ENCODE data around the gene SCYL1.
A peak's percentile ranks its signal among the peaks of the same experiment; 100 is the strongest.

Gene SCYL1

DNA sequence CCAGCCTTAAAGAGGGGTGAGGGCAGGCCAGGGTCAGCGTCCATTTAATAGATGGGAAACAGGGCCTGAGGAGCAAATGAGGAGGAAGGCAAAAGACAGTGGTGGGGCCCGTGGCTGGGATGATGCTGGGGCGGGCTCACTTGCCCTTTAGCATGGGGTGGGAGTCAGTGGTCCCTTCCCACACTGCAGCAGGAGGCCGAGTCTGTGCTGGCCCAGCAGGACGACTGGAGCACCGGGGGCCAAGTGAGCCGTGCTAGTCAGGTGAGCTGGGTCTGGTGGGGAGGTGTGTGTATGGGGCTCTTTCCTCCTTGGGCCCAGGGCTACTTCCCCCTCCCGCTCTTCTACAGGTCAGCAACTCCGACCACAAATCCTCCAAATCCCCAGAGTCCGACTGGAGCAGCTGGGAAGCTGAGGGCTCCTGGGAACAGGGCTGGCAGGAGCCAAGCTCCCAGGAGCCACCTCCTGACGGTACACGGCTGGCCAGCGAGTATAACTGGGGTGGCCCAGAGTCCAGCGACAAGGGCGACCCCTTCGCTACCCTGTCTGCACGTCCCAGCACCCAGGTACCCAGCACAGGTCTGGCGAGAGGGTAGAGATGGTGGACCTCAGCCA is 12.8 kb downstream of the SCYL1 start:
- DNase-seq = no peak

DNA sequence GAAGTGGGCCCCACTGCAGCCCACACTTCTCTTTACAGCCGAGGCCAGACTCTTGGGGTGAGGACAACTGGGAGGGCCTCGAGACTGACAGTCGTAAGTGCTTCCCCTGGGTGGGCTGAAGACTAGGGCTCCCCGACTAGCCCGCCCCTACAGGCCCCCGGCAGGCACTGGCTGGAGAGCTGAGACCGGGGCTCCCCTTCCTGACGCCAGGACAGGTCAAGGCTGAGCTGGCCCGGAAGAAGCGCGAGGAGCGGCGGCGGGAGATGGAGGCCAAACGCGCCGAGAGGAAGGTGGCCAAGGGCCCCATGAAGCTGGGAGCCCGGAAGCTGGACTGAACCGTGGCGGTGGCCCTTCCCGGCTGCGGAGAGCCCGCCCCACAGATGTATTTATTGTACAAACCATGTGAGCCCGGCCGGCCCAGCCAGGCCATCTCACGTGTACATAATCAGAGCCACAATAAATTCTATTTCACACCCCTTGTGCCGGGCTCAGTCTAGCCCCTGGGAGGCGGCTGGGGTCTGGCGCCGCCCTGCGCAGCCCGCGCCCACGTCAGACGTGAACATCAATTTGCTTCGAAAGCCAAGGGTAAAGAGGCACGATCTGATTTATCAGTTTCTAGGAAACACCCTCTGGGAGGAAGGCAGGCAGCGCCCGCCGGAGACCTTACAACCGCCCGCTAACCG is 13.5 kb downstream of the SCYL1 start:
- DNase-seq = no peak

DNA sequence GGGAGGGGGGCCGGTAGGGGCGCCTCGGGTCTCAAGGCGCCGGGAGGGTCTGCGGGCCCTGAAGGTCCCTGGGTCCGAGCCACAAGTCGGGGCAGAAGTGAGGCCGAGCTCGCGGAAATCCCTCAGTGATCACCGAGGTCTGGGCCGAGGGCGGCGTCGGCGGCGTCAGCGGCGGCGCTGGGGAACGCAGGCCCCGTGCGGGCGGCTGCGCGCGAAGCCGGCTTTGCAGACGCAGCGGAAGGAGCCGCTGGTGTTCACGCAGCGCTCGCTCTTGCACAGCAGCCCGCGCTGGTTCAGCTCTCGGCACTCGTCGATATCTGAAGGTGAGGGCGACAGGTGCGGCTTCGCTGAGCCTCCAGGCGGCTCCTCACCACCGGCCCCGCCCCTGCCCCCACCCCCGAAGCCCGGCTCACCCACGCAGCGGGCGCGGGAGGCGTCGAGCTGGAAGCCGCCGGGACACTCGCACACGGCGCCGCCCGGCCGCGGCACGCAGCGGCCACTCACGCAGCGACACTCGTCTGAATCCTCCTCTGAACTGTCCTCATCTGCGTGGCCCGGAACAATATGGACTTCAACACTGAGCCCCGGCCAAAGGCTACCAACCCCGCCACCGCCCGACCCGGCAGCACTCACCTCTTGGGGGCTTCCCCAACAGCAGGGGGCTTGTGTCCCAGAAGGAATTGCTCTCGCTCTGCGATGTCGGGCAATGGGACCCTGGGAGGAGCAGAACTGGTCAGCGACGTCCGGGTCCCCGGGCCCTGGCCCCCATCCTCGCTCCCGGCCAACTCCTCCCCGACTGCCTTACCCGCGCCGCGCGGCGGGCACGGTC is 14.2 kb downstream of the SCYL1 start:
- no peak for DNase-seq

DNA sequence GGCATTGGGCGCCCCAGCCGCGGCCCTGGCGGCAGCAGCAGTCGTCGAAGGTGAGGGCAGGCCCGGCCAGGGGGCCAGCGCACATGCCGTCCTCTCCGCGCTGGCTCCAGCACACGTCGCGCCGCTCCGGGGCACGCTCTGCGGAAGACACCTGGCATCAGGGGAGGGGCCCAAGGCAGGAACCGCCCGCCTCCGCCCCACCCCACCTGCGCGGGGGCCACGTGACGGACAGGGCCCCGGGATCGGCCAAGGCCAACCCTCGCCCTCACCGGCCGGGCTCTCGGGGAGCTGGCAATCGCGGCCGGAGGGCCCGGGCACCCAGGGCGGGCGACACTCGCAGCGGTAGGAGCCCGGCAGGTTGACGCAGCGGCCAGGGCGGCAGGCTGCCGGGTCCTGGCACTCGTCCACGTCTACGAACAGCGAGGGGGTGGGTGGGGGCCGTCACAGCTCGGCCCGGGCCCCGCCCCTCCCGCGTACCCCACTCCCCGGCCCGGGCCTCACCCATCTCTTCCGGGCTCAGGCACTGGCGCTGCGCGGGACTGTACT is 14.9 kb downstream of the SCYL1 start:
- no peak for DNase-seq

DNA sequence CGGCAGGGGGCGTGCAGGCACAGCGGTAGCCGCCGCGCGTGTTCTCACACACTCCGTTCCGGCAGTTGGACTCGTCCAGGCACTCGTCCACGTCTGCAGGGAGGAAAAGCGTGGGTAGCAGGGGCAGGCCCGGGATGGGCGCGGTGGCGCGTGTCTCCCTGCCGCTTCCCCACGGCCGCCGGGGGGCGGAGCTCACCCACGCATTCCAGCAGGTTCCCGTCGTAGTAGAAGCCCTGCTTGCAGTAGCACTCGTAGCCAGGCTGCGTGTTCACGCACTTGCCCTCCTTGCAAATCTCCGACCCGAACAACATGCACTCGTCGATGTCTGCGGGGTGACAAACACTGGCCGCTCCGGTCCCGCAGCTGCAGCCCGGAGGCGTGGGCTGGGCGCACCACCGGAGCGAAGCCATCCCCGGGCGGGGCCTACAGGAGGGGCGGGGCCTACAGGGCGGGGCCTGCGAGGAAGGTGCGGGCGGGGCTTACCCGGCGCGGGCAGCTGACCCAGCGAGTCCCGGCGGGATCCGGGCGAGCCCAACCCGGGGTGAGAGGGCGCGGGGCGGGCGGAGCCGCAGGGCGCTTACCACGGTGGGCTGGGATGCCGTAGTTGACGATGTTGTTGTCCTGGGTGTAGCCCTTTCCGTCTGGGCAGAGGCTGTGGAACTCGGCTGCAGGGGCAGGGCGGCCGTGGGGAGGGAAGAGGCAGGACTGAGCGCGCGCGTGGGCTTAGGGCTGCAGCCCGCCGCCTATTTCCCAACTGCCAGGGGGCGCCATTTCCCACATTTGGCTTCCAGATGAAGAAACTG is 15.6 kb downstream of the SCYL1 start:
- peak; percentile 91 for DNase-seq

DNA sequence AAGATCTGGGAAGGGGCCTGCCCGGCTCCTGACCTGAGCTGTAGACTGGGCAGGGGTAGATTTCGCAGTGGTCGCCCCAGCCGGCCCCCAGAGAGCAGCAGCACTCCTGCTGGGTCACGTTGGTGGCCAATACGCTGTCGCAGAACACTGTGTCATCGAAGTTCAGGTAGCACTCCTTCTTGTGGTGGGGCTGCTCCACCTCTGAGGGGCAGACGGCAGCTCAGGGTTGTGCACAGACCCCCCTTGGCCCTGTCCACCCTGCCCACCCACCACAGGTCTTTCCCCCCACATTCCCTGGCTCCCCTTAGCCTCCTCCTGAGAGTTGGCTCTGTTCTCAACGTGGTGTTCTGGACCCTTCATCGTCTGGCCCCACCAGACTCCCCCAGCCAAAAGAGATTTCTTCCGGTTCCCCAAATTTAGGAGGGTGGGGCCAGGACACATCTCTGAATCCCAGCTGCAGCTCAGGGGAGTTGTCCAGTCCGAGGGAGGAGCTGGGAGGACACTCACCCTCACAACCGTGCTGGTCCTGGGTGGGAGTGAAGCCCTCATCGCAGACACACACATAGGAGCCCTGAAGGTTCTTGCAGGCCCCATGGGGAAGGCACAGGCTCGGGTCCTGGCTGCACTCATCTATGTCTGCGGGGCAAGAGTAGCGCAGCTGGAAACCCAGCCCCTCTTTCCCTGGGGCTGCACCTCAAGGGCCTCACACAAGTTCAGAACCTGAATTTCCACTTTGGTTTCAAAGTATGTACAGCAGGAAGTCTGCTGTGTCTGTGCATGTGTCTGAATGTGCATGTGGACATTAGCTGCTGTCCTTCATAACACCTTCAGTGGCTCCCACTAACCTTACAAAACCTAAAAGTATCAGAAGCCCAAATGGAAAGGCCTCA is 16.5 kb downstream of the SCYL1 start:
- no peak for DNase-seq

DNA sequence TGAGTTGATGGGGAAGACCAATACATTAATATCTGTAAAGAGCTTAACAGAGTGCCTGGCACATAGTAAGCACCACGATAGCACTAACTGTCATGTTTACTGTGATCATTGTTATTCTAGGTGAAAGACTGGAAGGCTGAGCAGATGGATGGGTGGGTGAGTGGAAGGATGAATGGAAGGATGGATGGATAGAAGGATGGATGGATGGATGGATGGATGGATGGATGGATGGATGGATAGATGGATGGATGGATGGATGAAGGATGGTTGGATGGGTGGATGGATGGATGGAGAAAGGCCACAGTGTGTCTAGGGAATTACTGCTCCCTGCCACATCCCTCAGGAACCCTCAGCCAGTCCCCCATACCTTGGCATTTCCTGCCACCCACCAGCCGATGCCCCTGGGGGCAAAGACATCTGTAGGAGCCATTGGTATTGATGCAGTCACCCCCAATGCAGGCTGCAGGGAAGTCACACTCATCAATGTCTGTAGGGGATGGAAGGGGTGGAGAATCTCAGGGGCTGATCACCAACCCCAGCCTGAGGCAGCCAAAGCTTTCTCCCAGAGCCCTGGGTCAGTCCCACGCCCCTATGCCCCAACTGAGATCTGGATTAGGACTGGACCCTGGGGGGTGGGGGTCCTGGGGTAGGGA is 18.0 kb downstream of the SCYL1 start:
- DNase-seq = no peak

DNA sequence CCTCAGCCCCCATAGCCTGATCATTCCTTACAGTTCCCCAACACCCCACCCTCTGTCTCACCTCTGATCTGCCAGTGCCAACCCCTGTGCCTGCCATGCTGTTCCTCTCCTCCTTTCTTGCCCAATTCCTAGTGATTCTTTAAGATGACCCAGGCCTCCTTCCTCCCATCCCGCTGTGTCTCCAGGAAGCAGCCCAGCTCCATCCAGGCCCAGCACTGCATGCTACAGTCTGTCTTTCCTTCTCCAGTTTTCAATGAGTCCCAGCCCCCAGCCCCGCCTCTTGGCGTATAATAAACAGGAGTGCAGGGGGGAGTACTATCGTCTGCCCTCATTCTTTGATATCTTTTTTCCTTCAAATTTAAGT is 21.0 kb downstream of the SCYL1 start:
- no peak for DNase-seq

DNA sequence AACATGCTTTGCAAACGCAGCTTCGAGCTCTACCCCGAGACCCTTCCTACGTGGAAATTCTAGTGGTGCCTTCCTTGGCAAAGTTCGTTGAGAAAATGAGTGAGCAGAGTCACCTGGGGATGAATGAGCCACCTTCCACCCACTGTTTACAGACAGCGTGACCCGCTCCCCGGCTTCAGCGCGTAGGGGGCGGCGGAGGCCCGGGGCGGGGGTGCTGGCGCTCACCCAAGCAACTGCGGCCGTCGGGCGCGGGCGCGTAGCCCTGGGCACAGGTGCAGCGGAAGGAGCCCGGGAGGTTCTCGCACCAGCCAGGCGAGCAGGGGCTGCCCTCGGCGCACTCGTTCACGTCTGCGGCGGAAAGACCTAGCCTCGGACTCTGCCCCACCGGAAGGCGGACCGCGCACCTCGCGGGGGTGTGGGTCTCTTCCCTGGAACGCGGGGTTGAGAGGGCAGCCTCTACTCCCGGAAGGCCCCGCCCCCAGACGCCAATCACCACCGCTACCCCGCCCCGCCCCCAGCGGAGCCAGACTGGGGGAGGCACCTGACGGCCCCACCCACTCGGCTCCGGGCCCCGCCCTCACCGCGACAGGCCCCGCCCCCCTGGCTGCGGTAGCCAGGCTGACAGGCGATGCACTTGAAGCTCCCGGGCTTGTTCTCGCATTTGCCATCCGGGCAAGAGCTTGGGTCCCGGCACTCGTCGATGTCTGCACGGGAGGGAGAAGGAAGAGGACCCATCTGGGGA is 21.5 kb downstream of the SCYL1 start:
- peak; percentile 100 for DNase-seq

DNA sequence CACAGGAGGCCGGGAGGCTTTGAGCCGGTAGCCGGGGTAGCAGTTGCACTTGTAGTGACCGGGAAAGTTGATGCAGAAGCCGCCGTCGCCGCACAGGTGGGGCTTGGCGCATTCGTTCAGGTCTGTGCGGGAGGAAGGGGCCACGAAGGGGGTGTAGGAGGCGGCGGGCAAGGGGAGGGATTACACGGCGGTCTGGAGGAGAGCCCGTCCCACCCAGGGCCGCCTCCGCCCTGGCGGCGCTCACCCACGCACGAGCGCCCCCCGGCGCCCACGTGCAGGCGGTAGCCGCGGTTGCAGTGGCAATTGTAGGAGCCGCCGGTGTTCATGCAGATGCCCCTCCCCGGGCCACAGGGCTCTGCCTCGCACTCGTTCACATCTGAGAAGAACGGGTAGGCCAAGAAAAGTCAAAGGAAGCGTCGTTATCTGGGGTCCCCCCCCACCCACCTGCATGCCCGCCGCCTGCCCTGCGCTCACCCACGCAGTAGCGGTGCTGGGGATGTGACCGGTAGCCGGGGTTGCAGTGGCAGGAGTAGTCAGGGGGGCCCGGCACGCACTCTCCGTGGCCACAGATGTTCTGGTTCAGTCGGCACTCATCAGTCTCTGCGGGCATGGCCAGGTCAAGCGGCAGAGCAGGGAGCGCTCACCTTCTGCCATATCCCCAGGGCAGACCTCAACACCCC is 22.7 kb downstream of the SCYL1 start:
- peak; percentile 66 for DNase-seq

DNA sequence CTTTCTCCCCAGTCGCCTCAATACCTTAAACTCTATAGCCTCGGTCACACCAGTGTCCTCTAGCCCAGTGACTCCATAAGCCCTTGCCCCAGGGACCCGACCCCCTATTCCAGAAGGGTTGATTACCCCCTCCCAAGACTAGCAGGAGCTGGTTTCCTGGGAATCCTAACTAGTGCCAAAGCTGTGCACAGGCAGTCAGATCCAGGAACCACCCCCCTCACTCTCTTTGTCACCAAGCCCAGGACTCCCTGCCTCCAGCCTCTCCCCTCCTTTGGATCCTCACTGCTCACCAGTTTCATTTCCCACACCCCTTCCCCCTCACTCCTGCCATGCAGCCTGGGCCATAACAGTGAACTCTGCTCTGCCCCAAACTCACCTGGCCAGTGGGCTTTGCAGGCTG is 23.5 kb downstream of the SCYL1 start:
- no peak for DNase-seq

DNA sequence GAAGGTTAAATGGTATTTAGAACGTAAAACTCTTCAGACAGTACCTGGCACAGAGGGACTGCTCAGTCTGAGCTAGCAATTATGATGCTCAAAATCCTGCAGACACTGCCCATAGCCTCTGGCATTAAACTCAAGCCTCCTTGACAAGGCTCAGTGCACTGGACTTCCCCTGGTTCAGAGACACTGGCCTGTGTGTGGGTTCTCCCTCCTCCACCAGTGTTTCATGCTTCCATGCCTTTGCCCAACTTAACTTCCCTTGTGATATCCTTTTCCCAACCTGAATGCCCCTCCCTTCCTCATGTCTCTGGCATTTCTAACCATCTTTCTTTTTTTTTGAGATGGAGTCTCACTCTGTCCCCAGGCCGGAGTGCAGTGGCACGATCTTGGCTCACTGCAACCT is 24.2 kb downstream of the SCYL1 start:
- DNase-seq = no peak

DNA sequence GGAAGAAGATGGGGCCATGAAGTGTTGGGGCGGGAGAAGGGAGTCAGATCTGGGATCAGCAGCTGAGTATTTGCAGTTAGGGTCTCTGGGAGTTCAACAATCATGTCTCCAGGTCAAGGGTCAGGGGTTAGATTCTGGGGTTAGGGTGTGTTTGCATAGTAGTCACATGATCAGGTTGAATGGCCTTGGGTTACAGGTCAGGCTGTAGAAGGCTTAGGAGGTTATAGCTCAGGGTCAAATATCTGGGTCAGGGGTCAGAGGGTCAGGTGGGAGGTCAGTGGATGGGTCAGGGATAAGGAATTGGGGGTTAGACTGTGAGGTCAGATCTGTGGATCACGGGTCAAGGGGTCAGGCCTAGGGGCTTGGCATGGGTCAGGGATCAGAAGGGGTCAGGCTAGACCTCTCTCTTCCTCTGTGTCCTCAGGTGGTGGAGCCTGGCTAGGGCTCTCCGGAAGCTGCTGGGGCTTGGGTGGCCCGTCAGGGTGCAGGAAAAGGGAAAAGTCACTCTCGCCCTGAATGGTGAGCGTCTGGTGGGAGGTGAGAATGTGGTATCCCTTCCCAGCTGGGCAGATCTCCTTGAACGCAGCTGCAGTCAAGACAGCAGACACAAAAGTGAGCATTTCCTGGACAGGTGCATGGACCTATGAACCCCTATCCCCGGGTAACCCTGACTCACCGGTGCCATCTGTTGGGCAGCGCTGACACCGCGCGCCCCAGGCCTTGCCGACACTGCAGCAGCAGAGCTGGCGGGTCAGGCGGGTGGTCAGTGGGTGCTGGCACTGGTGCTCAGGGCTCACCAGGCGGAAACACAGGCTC is 26.9 kb downstream of the SCYL1 start:
- peak; percentile 74 for DNase-seq

DNA sequence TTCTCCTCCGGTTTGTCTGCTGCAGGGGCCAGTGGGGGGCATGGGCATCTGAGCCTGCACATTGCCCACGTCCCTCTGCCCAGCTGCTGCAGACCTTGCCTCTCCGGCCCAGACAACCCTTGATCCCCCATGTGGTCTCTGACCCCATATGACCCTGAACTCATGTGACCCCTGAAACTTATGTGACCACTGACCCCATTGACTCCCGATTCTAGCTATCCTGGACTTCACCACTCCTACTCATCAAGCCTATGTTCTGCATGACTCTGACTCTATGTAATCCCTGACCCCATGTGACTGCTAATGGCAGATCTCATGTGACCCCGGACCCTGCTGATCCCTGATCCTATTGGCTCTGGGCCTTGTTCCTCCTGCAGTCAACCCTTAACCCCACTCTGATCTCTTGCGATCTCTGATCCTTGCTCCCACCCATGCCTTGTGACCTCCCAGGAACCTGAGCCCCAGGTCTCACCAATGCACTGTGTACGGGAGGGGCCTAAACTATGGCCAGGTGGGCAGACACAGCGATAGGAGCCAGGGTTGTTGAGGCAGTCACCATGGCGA is 27.6 kb downstream of the SCYL1 start:
- DNase-seq = no peak

DNA sequence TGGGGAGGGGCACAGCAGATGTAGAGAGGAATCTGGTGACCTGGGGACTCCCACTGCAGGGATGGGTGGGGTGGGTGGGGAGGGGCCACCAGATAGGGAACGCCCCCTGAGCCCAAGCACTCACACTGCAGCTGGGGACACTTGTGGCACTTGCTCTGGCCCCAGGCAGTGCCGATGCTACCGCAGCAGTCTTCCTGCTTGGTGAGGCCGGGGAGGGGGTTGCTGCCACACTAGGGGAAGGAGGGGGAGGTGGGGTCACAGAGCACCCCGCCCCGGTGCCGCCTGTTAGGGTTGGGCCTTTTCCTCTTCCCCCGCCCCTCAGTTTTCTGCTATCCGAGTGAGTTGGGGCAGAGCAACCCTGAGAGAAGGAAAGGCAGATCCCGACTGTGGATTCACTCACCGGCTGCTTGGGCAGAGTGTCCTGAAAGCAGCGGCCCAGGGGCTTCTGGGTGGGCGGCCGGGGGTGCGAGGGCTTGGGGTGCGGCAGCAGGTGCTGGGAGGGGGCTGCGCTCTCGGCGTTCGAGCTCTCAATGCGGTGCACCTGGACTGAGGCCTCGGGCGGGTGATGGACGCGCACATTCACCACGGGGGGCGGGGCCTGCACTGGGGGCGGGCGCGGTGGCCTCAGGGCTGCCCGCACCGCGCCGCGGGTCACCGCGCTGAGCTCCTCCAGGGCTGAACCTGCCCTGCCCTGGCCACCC is 28.6 kb downstream of the SCYL1 start:
- DNase-seq = peak; percentile 81

DNA sequence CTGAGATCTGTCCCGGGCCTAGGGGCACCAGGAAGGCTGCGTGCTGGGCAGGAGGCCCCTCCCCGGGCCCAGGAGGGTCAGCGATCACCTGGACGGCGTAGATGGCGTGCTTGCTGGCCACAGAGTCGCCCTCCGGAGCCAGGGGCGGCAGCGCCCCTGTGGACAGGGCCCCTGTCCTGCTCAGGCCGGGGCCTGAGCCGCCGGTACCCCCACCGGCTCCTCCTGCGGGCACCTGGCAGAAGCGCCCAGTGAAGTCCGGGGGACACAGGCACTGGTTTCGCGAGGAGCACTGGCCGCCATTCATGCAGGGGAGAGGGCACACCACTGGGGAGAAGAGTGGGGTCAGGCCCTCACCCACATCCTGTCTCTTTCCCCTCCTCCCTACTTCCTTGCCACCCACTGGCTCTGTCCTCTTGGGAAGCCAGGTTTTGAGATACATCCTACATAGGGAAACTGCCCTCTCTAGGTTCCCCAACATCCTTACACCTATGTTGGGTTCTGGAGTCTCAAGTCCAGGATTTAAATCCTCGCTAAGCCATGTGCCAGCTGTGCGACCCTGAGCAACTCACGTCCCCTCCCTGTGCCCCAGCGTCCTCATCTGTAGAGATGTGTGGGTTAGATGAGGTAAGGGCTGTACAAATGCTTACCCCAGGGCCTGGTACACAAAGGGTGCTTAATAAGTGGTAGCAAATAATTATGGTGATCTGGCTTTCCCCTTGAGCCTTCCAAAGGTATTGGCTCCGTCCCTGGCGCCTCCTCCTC is 29.4 kb downstream of the SCYL1 start:
- no peak for DNase-seq

DNA sequence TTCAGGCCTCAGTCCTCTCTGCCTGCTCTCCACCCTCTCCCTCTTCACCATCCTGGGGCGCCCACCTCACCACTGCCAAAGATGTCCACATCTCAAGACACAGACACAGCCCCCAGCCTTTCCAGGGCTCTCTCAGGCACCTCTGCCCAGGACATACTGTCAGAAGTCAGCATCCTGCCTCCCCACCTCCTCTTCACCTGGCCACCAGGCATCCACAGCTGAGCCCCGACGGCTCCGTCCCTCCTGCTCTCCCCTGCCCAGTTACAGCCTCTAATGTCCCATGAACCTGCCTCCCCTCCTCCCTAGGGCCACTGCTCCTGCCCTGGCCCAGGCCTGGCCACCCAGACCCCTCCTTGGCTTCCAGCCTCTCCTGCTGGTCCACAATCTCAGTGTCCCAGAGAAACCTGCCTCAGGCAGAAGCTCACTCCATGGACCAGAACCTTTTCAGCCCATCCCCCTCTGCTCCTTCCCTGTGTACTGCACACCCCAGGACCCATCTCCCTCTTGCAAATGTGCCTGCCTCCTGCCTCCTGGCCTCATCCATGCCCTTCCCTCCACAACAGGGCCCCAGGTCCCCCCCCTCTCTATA is 30.1 kb downstream of the SCYL1 start:
- DNase-seq = no peak

Measured in activated T-cell treated with anti-CD3 and anti-CD28 coated beads, Interleukin-2, amount 50 U/mL, for 1 hour (primary cell).